Body of pancreas (tissue), 4 donors: ENCODE measurements around the gene ZNF521. TPM values are rescaled to one million over a fixed set of nuclear protein-coding genes. Genes with fewer than 3 reads are reported as not detected.

Experiments
- ATAC-seq: fragments of 150-250 bp; one replicate; pipeline ENCODE4 v1.9.1; 2016
- DNase-seq, 4 donors: peaks; one replicate each; pipeline ENCODE4 v3.0.0-alpha.2; 2019
- H3K27ac ChIP-seq, 4 donors: fragments of 200-600 bp; sonication (generic); 1 replicate in 3 of 4; 2 replicates in 1 of 4; pipeline versions ENCODE4 v1.5.1 to v1.6.1; 2016 to 2019; ENCODE audit warnings: mild to moderate bottlenecking in 1 of 4, mixed read lengths in 1 of 4, moderate library complexity in 1 of 4
- H3K27me3 ChIP-seq, 2 donors: fragments of 200-600 bp; sonication (generic); one replicate each; pipeline ENCODE4 v1.6.0; 2016; ENCODE audit warnings: mild to moderate bottlenecking in 1 of 2
- H3K36me3 ChIP-seq, 2 donors: fragments of 200-600 bp; sonication (generic); replicated peaks in 1 of 2; 2 replicates each; pipeline ENCODE4 v1.5.1; 2016; ENCODE audit warnings: low read depth in 2 of 2; ENCODE audit not compliant: insufficient read depth in 1 of 2
- H3K4me1 ChIP-seq: fragments of 200-600 bp; sonication (generic); one replicate; pipeline ENCODE4 v1.6.0; 2016
- H3K4me3 ChIP-seq, 2 donors: fragments of 200-600 bp; sonication (generic); 1 replicate in 1 of 2; 2 replicates in 1 of 2; pipeline ENCODE4 v1.5.1; 2016 to 2019
- H3K9me3 ChIP-seq, 3 donors: fragments of 200-600 bp; sonication (generic); 1 replicate in 2 of 3; 2 replicates in 1 of 3; pipeline ENCODE4 v1.5.1; 2016
- POLR2A ChIP-seq, 3 donors: fragments of 450-650 bp; IDR thresholded peaks; one replicate each; pipeline ENCODE4 v1.6.1; 2016; ENCODE audit warnings: antibody characterized with exemption in 3 of 3, mild to moderate bottlenecking in 2 of 3
- WGBS, 2 donors: methylation state at CpG; one replicate each; pipeline ENCODE4 v1.1.5; 2017; 5-methylcytosine and 5-hydroxymethylcytosine counted together
- intact Hi-C: fragments of 100-400 bp; cut with DNase I; formaldehyde crosslinking; loops from one replicate; pipeline ENCODE4 v1.15.1; 2023
- total RNA-seq, 2 donors: library from RNA; depleted of rRNA; stranded (reverse); fragments of >200 nt; gene quantifications; one replicate each; pipeline ENCODE4 v1.1.0, GENCODE V29; 2016
- TF ChIP-seq, protein P1 (sequence below), 7 experiments: fragments of 450-650 bp in 4 of 7; fragments of 200-600 bp in 3 of 7; sonication (generic) in 3 of 7; IDR thresholded peaks; one replicate each; pipeline ENCODE4 v1.5.1; 2016 to 2019; ENCODE audit warnings: antibody characterized with exemption in 7 of 7

Gene ZNF521
- total RNA-seq, 2 donors from 2014 or later: 3.3 to 17.4 TPM

DNA sequence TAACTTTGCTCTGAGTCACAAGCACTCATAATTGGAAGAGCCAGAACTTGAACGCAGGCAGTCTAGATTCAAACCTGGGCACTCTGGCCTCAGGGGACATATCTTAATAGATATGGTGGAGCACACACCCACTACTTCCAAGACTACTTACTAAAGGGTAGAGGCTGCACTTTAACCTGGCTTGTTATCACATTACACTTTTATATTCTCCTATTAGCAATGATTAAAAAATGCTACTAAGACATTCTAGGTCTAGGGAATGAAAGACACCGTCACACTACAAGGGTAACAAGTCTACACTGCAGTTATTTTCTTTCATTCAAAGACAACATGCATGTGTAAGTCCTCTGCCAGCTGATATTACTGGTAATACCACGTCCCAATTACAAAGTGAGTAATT, 258.8 kb downstream of the ZNF521 start:
- no peak for DNase-seq
- intact Hi-C loops: no loop called here
- Histone ChIP-seq H3K4me3 (no peak overlapping the region), H3K27me3 (no peaks in the 10 kb centered on the region), H3K9me3 (no peaks in the 10 kb centered on the region), H3K4me1 (no peaks in the 10 kb centered on the region), H3K27ac (no peak overlapping the region), H3K36me3 (no peaks in the 10 kb centered on the region)
- WGBS, 2 donors: 50 to 53% methylated on average over 3 of the region's 3 CpGs
- TF ChIP-seq POLR2A (IDR thresholded peaks at IDR 0.05): no peak
- TF ChIP-seq, protein P1, sequence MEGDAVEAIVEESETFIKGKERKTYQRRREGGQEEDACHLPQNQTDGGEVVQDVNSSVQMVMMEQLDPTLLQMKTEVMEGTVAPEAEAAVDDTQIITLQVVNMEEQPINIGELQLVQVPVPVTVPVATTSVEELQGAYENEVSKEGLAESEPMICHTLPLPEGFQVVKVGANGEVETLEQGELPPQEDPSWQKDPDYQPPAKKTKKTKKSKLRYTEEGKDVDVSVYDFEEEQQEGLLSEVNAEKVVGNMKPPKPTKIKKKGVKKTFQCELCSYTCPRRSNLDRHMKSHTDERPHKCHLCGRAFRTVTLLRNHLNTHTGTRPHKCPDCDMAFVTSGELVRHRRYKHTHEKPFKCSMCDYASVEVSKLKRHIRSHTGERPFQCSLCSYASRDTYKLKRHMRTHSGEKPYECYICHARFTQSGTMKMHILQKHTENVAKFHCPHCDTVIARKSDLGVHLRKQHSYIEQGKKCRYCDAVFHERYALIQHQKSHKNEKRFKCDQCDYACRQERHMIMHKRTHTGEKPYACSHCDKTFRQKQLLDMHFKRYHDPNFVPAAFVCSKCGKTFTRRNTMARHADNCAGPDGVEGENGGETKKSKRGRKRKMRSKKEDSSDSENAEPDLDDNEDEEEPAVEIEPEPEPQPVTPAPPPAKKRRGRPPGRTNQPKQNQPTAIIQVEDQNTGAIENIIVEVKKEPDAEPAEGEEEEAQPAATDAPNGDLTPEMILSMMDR (IDR thresholded peaks at IDR 0.05): no peak
- ATAC-seq: no peak

DNA sequence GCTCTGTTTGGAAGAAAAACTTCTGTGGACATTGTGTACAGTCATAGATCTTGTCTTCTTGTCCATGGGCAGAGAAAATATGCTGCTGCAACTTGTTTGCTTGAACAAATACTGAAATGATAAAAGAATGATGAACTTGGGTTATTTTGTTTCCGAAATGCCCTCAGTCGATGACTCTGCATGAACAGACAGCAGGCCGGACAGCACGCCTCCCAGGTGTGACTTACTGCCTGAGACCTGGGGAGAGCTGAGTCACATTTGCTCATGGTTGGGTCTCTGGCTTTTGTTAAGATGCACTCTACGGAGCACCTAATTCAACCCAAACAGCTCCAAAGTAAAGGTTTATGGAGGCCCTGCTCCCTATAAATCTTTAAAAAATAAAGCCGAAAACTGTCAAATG, 262.5 kb downstream of the ZNF521 start:
- no peaks in the 10 kb centered on the region for H3K36me3 ChIP-seq
- no peaks in the 10 kb centered on the region for H3K27me3 ChIP-seq
- DNase-seq (no peak), ATAC-seq (no peak)
- intact Hi-C loops: no loop called here
- no peak overlapping the region for H3K27ac ChIP-seq
- no peak for TF ChIP-seq POLR2A (IDR thresholded peaks at IDR 0.05)
- TF ChIP-seq, protein P1 (IDR thresholded peaks at IDR 0.05): no peak
- WGBS, 2 donors: 84 to 92% methylated on average over 6 of the region's 6 CpGs
- no peaks in the 10 kb centered on the region for H3K4me1 ChIP-seq
- H3K4me3 ChIP-seq: no peak overlapping the region
- no peaks in the 10 kb centered on the region for H3K9me3 ChIP-seq

DNA sequence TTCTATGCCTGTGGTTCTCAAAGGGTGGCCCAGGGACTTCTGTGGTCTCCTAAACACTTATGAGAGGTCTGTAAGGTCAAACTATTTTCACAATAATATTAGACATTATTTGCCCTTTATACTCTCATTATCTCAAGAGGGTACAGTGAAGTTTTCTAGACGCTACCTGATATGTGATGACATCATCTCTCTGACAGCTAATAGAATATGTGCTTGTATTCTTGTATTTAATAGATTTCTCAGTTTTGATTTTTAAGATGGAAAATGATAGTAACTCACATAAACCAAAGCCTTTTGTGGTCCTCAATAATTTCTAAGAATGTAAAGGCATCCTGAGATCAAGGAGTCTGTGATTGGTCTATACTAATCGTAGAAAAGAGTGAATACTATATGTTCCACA, 265.1 kb downstream of the ZNF521 start:
- Histone ChIP-seq H3K27ac (no peak overlapping the region), H3K36me3 (no peaks in the 10 kb centered on the region), H3K4me3 (no peak overlapping the region), H3K4me1 (no peaks in the 10 kb centered on the region), H3K9me3 (no peaks in the 10 kb centered on the region), H3K27me3 (no peaks in the 10 kb centered on the region)
- whole genome bisulfite sequencing, 2 donors: 71 to 72% methylated on average over 2 of the region's 2 CpGs
- ATAC-seq (no peak), DNase-seq (no peak)
- intact Hi-C loops: no loop called here
- TF ChIP-seq, protein P1 (IDR thresholded peaks at IDR 0.05): no peak
- no peak for TF ChIP-seq POLR2A (IDR thresholded peaks at IDR 0.05)

DNA sequence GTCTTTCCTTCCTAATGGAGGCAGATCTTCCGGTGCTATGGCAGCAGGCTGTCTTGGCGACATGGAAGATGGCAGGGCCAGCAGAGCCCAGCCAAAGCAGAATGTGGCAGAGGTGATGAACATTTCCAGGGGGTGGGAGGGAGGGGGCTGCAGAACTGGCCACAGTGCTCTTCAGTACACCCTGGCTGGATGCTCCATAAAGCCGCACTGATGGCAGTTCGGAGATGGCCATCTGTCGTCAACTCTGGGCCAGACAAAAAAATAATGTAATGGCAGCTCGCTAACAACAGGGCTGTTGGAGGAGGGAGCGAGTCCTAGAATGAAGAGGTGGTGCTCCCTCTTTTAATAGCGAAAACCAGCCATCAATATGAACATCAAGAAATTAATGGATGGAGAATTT, 271.0 kb downstream of the ZNF521 start:
- H3K4me1 ChIP-seq: no peaks in the 10 kb centered on the region
- H3K27ac ChIP-seq: no peak overlapping the region
- TF ChIP-seq, protein P1 (IDR thresholded peaks at IDR 0.05): no peak
- TF ChIP-seq POLR2A (IDR thresholded peaks at IDR 0.05): no peak
- DNase-seq (no peak), ATAC-seq (no peak)
- H3K9me3 ChIP-seq: no peaks in the 10 kb centered on the region
- H3K36me3 ChIP-seq: no peaks in the 10 kb centered on the region
- no peaks in the 10 kb centered on the region for H3K27me3 ChIP-seq
- no peak overlapping the region for H3K4me3 ChIP-seq
- WGBS, 2 donors: 80 to 84% methylated on average over 8 of the region's 8 CpGs
- intact Hi-C loops: no loop called here

DNA sequence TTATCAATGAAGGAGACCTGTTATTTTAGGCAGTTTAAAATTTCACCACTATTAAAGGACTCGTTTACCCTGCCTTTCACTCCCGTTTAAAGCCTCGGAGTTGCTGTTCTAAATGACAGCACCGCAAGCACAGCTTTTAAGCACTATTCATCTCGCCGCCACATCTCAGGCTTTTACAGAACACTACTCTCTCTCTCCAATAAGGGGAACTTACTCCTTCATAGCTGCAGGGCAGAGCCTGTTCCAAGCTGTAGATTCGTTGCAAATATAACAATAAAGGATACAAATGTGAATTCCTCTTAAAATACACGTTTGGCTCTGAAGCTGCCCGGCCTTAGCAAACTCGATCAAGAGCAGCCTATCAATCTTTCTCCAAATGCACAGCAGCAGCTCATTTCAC, 271.8 kb downstream of the ZNF521 start:
- no peaks in the 10 kb centered on the region for H3K4me1 ChIP-seq
- no peaks in the 10 kb centered on the region for H3K27me3 ChIP-seq
- DNase-seq: no peak
- intact Hi-C loops: no loop called here
- H3K9me3 ChIP-seq: no peaks in the 10 kb centered on the region
- H3K27ac ChIP-seq: no peak overlapping the region
- 29 to 42% methylated on average over 10 of the region's 10 CpGs for whole genome bisulfite sequencing, 2 donors
- no peak for ATAC-seq
- TF ChIP-seq, protein P1 (IDR thresholded peaks at IDR 0.05): no peak
- no peak for TF ChIP-seq POLR2A (IDR thresholded peaks at IDR 0.05)
- no peak overlapping the region for H3K4me3 ChIP-seq
- H3K36me3 ChIP-seq: no peaks in the 10 kb centered on the region
